NCI-H128 (cell line): ENCODE results near the gene LPIN2.
"Not testable (repeated sequence)": the region's sequence is repeated elsewhere in the genome, so short reads cannot be mapped to it uniquely, and the experiment has no call there.

Experiments
- DNase-seq: peaks from one replicate; lab custom pipeline; 2025; ENCODE audit not compliant: unreplicated experiment; lab: John Stamatoyannopoulos, UW

LPIN2 gene

GRCh38 chr18:3010086-3010485 lies 2.9 kb downstream of the LPIN2 start:
- DNase-seq, result no peak

DNA sequence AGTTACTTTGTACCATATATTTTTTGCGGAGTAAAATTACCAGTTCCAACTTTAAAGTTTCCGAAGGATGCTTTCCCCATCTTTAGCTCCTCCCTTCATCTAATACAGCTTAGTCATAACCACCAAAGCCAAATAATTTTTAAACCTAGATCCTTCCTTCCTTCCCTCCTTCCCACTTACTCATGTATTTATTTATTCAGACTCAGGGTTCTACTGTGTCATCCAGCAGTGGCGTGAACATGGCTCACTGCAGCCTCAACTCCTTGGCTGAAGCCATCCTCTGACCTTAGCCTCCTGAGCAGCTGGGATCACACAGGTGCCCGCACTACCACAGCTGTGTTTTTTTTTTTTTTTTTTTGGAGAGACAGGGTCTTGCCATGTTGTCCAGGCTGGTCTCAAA lies 4.4 kb downstream of the LPIN2 start:
- DNase-seq, result no peak

DNA sequence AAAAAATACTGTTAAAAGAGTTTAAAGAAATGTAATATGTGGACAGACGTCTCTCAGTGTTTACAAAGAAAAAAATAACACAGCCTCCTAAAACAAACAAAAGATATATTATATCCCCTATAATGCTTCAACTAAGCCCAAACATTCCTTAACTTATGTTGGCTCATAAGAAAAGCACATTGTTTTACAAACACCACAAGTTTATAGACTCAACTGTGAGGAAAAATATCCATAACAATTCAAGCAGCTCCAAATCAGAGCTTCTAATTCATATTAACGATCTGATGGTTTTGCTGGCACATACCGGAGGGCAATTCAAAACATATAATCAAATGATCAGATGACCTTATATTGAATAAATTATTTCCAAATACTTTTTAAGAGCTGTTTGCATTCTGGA lies 5.5 kb downstream of the LPIN2 start:
- no peak for DNase-seq

- DNase-seq, result no peak
Observed at GRCh38 chr18:3005462-3005861, 7.5 kb downstream of the LPIN2 start.

GRCh38 chr18:3003766-3004165 lies 9.2 kb downstream of the LPIN2 start:
- not testable (repeated sequence) for DNase-seq

- DNase-seq, result no peak
Observed at GRCh38 chr18:3002732-3003131, 10.2 kb downstream of the LPIN2 start.

- no peak for DNase-seq
Observed at GRCh38 chr18:2998644-2999043, 14.3 kb downstream of the LPIN2 start.

DNA sequence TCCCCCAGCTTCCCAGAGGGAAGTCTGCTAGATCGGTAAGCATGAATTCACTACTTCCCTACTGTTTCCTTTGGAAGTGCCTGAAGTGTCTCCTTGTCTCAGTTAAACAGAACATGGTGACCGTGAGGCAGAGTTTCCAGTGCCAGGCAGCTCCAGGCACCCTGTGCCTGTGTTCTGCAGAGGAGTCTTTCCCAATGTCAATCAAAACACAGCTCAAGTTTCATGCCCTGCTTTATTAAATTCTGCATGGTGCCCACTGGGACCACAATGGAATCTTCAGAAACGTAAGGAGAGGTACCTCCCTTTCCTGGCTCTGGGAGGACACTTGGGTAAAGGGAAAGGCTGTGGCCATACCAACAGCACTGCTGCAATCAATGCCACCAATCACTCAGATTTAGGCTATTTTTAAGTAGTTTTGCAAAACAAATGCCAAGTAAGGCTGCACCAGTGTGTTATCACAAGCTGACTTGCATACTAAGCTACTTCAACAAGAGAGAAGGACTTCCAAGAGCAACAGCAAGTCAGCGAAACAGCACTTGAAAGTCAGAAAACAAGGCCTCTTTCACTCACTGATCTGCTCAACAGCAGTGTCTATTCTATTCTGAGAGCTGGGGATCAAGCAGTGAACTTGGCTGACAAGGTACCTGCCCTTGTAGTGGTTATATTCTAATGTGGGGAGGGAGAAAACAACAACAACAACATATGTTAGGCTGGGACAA lies 14.9 kb downstream of the LPIN2 start:
- DNase-seq, result no peak

DNA sequence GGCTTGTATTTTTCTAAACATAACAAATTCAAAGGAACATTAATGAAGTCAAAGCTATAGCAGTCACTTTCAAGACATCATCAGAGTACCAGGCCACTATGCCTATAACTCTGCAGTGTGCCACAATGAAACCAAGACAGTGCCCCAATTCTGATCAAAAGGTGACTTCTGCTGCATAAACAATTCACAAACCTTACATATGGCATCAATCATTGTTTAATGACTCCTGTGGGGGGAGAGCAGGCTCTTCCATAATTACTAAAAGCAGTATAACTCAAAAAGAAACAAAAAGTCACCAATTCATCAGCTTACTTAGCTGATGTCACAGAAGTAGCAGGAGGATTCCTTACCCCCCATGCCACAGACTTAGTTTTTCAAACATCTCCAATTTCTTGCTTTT lies 15.5 kb downstream of the LPIN2 start:
- DNase-seq, result no peak

DNA sequence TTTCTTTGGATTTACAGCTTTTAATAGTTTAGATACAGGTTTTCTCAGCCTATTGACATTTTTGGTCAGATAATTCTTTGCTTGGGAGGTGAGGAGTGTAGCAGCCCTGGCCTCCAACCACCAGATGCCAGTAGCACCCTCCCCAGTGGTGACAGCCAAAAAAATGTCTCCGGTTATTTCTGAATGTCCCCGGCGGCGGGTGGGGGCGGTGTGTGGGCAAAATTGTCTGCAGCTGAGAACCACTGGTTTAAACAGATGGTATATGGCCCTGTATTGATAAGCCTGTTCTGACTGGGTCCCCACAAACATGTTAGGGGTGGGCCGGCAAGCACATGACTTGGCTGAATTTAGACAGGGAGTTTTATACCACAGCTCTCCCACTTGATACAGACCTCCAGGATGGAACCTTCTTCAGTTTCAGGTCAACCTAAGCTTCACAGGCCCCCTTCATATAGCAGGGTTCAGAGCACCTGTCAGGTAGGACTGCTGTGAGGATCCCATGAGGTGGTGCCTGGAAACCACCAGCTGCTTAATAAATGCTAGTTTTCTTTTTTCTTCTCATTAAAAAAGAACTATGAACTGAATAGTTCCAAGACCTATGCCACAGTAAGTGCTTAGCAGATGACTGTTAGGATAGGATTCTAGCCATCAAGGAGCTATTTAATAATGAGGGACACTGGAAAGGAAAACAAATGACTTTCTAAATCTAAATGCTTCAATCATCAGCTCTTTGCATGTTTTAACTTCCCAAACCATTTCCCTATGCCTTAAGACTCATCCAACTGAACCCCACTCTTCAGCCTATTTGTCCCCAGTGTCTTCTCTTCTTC lies 18.1 kb downstream of the LPIN2 start:
- DNase-seq, result no peak

GRCh38 chr18:2994020-2994589 lies 18.8 kb downstream of the LPIN2 start:
- DNase-seq, result no peak

GRCh38 chr18:2992995-2993877 lies 19.7 kb downstream of the LPIN2 start:
- no peak for DNase-seq

DNA sequence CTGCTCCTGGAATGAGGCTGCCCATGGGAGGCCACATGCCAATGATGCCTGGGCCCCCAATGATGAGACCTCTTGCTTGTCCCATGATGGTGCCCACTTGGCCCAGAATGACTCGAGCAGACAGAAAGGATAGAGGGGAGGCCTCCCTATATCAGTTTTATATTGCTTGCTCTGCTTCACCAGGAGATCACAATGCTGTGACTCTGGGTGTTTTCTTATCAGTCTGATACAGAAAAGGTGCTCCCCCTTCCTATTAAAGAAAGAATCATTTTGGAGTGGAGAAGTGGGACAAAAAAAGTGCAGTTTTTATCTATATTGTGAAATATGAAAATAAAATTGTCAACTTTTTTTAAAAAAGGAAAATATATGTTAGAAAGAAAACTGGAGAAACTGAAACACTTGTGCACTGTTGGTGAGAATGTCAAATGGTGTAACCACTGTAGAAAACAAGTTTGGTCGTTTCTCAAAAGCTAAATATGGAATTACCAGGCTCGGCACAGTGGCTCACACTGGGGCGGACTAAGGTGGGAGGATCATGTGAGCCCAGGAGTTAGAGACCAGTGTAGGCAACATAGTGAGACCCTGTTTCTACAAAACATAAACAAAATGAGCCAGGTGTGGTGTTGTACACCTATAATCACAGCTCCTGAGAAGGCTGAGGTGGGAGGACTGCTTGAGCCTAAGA lies 21.8 kb downstream of the LPIN2 start:
- DNase-seq, result no peak

- no peak for DNase-seq
Observed at GRCh38 chr18:2987876-2988790, 24.8 kb downstream of the LPIN2 start.

DNA sequence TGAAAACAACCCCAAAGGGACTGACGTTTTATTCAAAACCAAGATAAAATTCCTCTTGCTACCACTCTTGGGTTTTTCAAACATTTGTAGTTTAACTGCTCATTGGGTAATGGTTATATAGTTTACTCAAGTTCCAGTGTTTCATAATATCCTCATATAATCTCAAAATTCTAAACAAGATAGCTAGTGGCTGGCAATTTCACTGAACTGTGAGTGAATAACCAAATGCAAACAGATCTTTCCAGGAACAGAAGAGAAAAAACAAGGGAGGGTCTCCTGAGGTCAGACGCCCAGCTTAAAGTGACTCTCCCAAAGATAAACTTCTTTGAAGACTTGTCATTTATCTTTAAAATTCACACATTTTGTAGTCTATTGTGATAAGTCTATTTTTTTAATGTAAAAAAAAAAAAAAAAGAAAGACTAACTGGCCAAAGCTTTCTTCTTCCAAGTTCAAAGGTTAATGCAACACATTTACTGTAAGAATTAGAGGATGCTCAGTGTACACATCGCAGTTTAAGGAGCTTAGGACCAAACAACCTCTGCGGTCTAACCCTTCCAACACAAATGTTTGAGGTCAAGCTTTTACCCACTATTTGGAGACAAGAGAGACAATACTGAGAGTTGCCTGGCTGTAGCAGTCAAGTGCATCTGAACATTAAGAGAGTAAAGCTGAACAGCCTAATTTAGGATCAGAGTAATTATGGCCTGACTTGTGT lies 26.6 kb downstream of the LPIN2 start:
- DNase-seq, result no peak

- no peak for DNase-seq
Observed at GRCh38 chr18:2985628-2986027, 27.3 kb downstream of the LPIN2 start.

- no peak for DNase-seq
Observed at GRCh38 chr18:2984703-2985261, 28.2 kb downstream of the LPIN2 start.

GRCh38 chr18:2984091-2984490 lies 28.9 kb downstream of the LPIN2 start:
- no peak for DNase-seq

GRCh38 chr18:2983296-2983695 lies 29.6 kb downstream of the LPIN2 start:
- DNase-seq, result no peak
